HepG2 (cell line): ENCODE measurements around the gene P4HA3.

Source experiments
- BHLHE40 ChIP-seq: IDR thresholded peaks from 2 replicates; pipeline ENCODE4 v1.6.1; 2011; ENCODE audit warnings: low read length, improper control_type of control experiment
- HDAC1 ChIP-seq: sonication (generic); formaldehyde crosslinking; IDR thresholded peaks from 2 replicates; pipeline ENCODE4 v1.5.1; 2020; ENCODE audit warnings: mild to moderate bottlenecking, missing genetic modification reagents
- NBN ChIP-seq: fragments of 450-650 bp; conservative IDR thresholded peaks from 2 replicates; pipeline ENCODE4 v1.6.1; 2017
- NFYB ChIP-seq: sonication (generic); formaldehyde crosslinking; IDR thresholded peaks from 2 replicates; pipeline ENCODE4 v1.4.0; 2020; ENCODE audit warnings: missing genetic modification reagents
- POLR2A ChIP-seq, 2 experiments: IDR thresholded peaks; 2 replicates each; pipeline ENCODE4 v1.6.1; 2011; ENCODE audit warnings: low read depth in 2 of 2, low read length in 2 of 2, mild to moderate bottlenecking in 1 of 2, moderate library complexity in 1 of 2; ENCODE audit not compliant: insufficient read depth in 1 of 2
- POLR2AphosphoS5 ChIP-seq: IDR thresholded peaks from 2 replicates; pipeline ENCODE4 v1.6.1; 2012; ENCODE audit warnings: low read depth, low read length
- SNAPC2 ChIP-seq: sonication (generic); formaldehyde crosslinking; IDR thresholded peaks from 2 replicates; pipeline ENCODE4 v1.8.1; 2022; ENCODE audit warnings: mild to moderate bottlenecking, missing genetic modification reagents
- ZNF354B ChIP-seq: sonication (generic); formaldehyde crosslinking; IDR thresholded peaks from 2 replicates; pipeline ENCODE4 v1.8.0; 2022; ENCODE audit warnings: mild to moderate bottlenecking, missing genetic modification reagents
- ZNF501 ChIP-seq: sonication (generic); formaldehyde crosslinking; IDR thresholded peaks from 2 replicates; pipeline ENCODE4 v1.5.1; 2020; ENCODE audit warnings: mild to moderate bottlenecking, moderate library complexity, missing genetic modification reagents
- ZNF75D ChIP-seq: sonication (generic); formaldehyde crosslinking; IDR thresholded peaks from 2 replicates; pipeline ENCODE4 v1.8.1; 2023; ENCODE audit warnings: missing genetic modification reagents, mild to moderate bottlenecking, borderline replicate concordance
- TF ChIP-seq, protein P1 (sequence below): sonication (generic); formaldehyde crosslinking; conservative IDR thresholded peaks from 2 replicates; pipeline ENCODE4 v1.4.0; 2020; ENCODE audit warnings: missing genetic modification reagents
- TF ChIP-seq, protein P2 (sequence below): sonication (generic); formaldehyde crosslinking; IDR thresholded peaks from 2 replicates; pipeline ENCODE4 v1.5.0; 2020; ENCODE audit warnings: mild to moderate bottlenecking, missing genetic modification reagents, moderate library complexity

DNA sequence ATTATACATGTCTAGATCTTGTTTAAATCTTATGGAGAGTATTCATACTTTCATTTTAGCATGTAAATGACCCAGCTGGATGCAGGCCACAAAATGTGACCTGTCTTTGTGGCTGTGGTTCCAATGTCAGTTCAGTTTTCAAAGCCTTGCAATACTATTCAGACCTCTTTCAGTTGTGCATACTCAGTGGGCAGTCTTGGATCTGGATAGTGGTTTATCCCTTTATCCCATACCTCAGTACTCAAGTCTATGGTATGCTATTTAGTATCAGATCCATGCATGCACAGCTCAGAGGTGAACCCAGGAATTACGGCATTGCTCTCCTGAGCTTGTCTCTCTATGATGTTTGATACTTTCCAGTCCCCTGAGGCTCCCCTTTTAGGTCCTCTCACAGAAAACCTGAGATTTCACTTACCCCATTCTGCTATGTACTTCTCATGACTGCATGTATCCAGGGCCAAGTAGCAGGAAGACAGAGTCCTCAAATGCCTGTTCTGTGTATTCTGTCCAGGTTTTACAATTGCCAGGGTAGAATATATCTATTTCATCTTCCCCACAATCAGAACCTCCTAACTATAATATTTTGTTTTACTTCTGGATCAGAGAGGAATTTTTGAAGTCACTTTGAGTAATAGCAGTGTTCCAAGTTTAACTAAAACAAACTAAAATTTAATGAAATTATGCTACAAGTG lies 6.9 kb upstream of the P4HA3 start:
- no peak for TF ChIP-seq POLR2A (IDR thresholded peaks at IDR 0.05; ENCODE audit: insufficient read depth in 1 of 2, low read depth in 2 of 2, low read length in 2 of 2)
- no peak for TF ChIP-seq ZNF501 (CRISPR knock-in tag)
- TF ChIP-seq, protein P1, sequence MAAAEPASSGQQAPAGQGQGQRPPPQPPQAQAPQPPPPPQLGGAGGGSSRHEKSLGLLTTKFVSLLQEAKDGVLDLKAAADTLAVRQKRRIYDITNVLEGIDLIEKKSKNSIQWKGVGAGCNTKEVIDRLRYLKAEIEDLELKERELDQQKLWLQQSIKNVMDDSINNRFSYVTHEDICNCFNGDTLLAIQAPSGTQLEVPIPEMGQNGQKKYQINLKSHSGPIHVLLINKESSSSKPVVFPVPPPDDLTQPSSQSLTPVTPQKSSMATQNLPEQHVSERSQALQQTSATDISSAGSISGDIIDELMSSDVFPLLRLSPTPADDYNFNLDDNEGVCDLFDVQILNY (CRISPR knock-in tag) = no peak
- no peak for TF ChIP-seq NBN
- no peak for TF ChIP-seq BHLHE40
- TF ChIP-seq POLR2AphosphoS5 = no peak
- TF ChIP-seq NFYB (CRISPR knock-in tag) = no peak
- no peak for TF ChIP-seq ZNF75D
- no peak for TF ChIP-seq HDAC1 (CRISPR knock-in tag)
- no peak for TF ChIP-seq ZNF354B (CRISPR knock-in tag)
- TF ChIP-seq SNAPC2 (CRISPR knock-in tag) = no peak
- TF ChIP-seq, protein P2, sequence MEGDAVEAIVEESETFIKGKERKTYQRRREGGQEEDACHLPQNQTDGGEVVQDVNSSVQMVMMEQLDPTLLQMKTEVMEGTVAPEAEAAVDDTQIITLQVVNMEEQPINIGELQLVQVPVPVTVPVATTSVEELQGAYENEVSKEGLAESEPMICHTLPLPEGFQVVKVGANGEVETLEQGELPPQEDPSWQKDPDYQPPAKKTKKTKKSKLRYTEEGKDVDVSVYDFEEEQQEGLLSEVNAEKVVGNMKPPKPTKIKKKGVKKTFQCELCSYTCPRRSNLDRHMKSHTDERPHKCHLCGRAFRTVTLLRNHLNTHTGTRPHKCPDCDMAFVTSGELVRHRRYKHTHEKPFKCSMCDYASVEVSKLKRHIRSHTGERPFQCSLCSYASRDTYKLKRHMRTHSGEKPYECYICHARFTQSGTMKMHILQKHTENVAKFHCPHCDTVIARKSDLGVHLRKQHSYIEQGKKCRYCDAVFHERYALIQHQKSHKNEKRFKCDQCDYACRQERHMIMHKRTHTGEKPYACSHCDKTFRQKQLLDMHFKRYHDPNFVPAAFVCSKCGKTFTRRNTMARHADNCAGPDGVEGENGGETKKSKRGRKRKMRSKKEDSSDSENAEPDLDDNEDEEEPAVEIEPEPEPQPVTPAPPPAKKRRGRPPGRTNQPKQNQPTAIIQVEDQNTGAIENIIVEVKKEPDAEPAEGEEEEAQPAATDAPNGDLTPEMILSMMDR (CRISPR knock-in tag) = no peak
